GM19372 (cell line): ENCODE measurements around the gene PBX3.

Experiments
- ATAC-seq: cut with Tn5 transposase; IDR thresholded peaks from one replicate; pipeline ENCODE4 v1.9.1; 2021; ENCODE audit warnings: mild to moderate bottlenecking, low read depth, moderate library complexity; ENCODE audit not compliant: unreplicated experiment

The PBX3 gene

DNA sequence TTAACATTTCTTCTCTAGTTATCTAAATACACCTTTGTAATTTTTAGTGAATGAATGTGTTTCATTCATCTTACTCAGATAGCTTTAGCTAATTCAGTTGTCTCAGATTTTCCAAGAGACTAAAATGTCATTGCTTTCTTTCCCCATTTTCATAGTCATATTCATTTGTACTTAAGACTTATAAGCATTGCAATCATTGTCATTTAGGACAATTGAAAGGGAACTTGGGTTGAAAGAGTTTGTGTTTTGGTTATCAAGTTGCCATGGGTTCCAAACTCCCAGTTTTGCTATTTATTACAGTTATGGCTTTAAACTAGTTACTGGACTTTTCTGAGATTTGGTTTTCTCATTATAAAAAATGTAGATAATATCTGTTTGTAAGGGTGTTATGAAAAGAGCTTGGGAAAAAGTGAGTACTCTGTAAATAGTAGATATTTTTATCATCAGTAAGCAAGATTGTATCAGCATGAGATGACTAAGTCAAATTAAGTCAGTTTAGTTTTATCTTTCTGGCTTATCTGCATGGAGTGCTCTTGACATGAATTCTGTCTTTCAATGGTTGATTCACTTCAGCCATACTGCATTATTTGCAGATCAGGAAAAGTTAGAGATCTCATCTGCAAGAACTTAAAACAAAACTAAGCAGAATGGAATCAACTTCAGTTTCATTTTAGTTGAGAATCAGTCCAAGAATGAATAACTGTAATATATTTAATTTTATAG, 107.5 kb downstream of the PBX3 start:
- no peak for ATAC-seq

GRCh38 chr9:125856331-125856730, 109.2 kb downstream of the PBX3 start:
- ATAC-seq, result no peak

DNA sequence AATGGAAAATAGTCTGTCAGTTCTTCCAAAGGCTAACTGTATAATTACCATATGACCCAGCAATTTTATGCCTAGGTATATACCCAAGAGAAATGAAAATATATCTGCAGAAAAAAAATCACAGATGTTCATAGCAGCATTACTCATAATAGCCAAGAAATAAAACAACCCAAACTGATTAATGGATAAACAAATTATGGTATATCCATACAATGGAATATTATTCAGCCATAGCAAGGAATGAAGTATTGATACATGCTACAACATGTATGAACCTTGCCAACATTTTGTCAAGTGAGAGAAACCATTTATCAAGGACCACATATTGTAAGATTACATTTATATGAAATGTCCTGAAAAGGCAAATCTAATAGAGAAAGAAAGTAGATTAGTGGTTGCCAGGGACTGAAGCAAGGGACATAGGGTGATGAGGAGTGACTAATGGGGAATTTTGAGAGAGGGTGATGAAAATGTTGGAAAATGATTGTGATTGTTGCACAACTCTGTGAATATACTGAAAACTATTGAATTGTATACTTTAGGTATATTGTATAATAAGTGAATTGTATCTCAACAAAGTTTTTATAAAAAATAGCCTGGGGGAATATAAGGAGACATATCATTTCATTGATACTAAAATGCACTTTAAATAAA, 114.4 kb downstream of the PBX3 start:
- no peak for ATAC-seq

DNA sequence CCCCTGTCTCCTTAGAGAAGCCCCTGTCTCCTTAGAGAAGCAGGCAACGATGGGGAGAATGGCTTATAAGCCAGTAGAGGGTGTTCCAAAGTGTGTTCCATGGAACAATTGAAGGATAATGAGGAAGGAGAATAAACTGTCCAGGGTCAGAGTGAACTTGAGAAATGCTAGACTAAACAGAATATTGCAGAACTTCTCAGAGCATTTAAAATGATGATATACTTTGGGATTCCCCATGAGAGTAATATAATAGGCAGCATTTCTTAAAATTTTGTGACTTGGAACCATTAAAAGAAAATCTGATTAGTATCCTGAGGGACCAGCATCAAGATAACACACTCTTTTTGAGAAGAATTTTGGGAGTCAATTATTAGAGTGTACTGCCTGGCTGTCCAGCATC, 116.8 kb downstream of the PBX3 start:
- ATAC-seq, result no peak

DNA sequence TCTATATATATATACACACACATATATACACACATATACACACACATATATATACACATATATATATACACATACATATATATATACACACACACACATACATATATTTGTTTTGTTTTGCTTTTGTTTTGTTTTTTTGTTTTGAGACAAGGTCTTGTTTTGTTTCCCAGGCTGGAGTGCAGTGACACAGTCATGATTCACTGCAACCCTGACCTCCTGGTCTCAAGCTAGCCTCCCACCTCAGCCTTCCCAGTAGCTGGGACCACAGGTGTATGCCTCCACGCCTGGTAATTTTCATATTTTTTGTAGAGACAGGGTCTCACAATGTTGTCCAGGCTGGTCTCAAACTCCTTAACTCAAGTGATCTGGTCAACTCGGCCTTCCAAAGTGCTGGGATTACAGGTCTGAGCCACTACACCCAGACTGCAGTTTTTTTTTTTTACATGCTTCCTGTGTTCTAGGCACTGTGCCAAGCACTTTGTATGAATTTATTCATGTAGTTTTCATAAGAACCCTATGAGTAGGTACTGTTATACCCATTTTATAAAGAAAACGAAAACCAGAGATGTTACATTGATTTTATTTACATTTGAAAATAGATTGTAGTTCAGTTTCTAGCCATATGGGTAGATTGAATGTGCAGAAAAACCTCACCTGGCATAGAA, 120.7 kb downstream of the PBX3 start:
- no peak for ATAC-seq

- no peak for ATAC-seq
These were observed 131.0 kb downstream of the PBX3 start for GRCh38 chr9:125878164-125878631.

GRCh38 chr9:125881042-125881441, 133.9 kb downstream of the PBX3 start:
- no peak for ATAC-seq

DNA sequence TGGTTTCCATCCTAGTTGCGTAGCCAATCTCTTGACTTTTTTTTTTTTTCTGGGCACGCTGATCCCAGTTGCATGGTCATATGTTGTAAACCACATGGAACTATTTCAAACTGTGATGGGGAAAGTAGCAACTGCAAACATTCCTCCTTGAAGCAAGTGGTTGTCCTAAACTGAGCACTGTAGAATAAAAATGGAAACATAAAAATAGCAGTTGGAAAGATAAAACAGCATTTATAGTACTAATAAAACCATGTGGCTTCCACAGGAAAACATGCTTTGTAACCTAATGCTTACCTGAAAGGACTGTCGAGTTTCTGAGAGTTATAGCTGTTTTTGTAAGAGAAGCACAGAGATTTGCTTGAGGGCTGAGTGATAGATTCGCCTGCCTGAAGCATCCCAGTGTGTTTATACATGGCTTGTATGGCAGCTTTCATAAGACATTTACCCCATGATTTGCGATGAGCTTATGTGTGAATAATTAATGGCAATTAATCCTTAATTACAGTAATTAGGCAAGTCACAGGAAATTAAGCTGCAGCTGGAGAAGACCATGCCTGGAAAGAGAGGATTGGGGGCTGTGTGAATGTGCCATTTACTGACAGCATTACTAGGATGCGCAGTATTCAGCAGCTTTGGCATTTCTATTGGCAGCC, 136.5 kb downstream of the PBX3 start:
- no peak for ATAC-seq

GRCh38 chr9:125884218-125884595, 137.0 kb downstream of the PBX3 start:
- ATAC-seq, result no peak

- no peak for ATAC-seq
These were observed 138.3 kb downstream of the PBX3 start for GRCh38 chr9:125885405-125886034.

DNA sequence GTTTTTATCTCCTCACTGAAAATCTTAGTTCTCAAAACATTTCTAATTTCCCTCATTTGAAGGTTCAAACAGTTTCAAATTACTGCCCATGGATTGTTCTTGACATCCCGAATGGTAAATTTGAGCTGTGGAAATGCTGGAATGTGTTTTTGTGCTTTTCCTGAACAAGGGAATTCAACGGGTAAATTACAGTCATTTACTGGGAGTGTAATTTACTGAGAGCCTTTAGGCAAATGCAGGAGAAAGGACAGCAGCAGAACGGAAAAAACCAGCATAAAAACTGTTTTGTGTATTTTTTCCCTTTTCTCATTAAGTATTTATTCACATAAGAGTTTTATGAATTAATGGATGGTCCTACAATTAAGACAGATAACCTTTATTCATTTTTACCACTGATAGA, 139.2 kb downstream of the PBX3 start:
- ATAC-seq, result no peak

DNA sequence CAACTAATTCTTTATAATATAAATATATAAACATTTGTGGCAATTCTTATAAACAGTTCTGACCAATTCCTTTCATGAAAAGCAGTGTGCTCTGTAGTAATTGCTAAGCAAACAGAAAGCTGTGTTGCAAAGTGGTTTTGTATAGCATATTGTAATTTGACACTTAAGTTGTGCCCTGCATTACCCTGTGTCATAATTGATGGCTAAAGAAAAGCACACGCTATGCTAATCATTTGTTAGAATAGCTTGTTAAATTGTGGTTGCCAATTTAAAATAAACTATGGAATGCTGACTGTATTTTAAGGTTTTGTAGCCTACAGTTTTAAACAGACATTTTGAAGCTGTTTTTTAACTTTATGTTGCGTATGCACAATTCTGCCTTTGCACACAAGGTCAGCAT, 140.0 kb downstream of the PBX3 start:
- ATAC-seq, result no peak

GRCh38 chr9:125888211-125888610, 141.0 kb downstream of the PBX3 start:
- no peak for ATAC-seq

DNA sequence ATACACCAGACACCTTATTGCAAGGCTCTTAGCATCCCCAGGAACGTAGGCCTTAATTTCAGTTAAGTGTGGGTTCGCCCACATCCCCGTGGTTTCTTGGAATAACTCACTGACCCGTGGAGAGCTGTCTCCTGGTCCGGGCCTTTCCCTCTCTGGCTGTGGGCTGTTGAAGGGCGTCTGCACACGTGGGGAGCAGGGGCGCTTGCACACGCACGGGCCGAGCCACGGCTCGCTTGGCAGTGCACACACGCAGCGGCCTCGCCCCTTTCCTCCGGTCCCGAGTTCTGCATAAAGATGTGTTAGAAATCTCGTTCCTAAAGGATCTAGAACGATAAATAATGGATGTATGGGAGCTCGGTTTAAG, 141.9 kb downstream of the PBX3 start:
- ATAC-seq, result peak; percentile 29

- peak; percentile 51 for ATAC-seq
These were observed 142.6 kb downstream of the PBX3 start for GRCh38 chr9:125889476-125890419.

DNA sequence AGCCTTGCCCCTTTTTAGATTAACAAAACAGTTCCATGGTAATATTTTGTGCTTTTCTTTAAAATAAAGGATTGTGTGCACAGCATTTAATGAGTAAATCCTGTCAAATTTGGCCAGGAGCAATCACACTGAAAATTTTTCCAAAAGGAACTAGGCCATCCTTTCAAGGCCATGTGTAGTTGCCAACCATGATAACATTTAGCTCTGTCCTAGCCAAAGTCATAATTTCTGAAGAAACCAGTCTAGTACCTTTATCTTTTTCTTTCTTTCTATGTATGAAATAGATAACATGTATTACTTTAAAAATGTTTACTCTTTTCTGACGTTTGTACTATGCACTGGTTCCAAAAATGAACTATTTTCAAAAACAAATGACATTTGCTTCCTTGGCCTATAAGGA, 143.7 kb downstream of the PBX3 start:
- ATAC-seq, result no peak

DNA sequence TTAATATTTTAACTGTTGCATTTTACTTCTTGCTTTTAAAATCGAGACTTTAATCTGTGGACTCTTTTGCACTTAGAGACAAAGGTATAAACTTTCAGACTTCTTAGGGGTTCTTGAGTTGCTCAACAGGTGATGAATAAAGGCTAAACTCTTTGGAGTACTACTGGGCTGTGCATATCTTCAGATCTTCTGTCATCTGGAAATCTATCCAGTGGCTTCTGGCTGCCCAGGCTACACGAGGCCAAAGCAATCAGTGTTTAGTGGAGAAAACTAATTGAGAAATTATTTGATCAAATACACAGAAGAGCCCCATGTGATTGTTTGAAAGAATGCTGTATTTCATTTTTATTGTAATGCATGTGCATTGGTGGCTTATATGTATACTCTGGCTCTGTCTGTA, 146.1 kb downstream of the PBX3 start:
- no peak for ATAC-seq

- no peak for ATAC-seq
These were observed 147.4 kb downstream of the PBX3 start for GRCh38 chr9:125894566-125894965.

- no peak for ATAC-seq
These were observed 149.2 kb downstream of the PBX3 start for GRCh38 chr9:125896404-125896803.

- no peak for ATAC-seq
These were observed 149.8 kb downstream of the PBX3 start for GRCh38 chr9:125896964-125897363.
